AG08396 (cell line): ENCODE results near the gene CBFA2T2.

Experiments
- DNase-seq: peaks from one replicate; pipeline ENCODE4 v3.0.0; 2012; ENCODE audit warnings: low spot score, mixed read lengths

CBFA2T2 gene

GRCh38 chr20:33653218-33653899 is 163.5 kb downstream of the CBFA2T2 start:
- peak; percentile 81 for DNase-seq

- DNase-seq, result no peak
Observed at GRCh38 chr20:33653900-33654596, 164.2 kb downstream of the CBFA2T2 start.

DNA sequence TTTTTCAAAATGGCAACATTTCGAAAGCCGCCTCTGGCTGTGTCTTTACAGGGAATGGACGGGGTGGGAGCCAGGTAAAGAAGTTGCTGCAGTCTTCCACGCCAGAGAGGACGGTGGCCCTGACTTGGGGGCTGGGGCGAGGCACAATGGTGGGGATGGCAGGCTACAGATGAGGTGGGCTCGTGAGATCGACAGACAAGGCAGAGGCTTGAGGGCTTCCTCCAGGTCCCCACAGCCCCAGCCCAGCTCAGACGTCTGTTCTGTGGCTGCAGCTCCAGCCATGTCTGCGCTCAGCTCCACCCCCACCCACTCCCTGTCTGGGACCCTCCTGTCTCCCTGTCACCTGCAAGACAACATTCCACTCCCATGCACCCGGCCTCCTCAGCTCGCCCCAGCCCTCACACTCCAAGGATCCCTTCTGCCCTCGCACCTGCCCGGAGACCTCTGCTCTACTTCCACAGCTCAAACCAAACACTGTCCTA is 164.8 kb downstream of the CBFA2T2 start:
- DNase-seq, result no peak

GRCh38 chr20:33655164-33655563 is 165.3 kb downstream of the CBFA2T2 start:
- no peak for DNase-seq

- no peak for DNase-seq
Observed at GRCh38 chr20:33656010-33656782, 166.3 kb downstream of the CBFA2T2 start.

DNA sequence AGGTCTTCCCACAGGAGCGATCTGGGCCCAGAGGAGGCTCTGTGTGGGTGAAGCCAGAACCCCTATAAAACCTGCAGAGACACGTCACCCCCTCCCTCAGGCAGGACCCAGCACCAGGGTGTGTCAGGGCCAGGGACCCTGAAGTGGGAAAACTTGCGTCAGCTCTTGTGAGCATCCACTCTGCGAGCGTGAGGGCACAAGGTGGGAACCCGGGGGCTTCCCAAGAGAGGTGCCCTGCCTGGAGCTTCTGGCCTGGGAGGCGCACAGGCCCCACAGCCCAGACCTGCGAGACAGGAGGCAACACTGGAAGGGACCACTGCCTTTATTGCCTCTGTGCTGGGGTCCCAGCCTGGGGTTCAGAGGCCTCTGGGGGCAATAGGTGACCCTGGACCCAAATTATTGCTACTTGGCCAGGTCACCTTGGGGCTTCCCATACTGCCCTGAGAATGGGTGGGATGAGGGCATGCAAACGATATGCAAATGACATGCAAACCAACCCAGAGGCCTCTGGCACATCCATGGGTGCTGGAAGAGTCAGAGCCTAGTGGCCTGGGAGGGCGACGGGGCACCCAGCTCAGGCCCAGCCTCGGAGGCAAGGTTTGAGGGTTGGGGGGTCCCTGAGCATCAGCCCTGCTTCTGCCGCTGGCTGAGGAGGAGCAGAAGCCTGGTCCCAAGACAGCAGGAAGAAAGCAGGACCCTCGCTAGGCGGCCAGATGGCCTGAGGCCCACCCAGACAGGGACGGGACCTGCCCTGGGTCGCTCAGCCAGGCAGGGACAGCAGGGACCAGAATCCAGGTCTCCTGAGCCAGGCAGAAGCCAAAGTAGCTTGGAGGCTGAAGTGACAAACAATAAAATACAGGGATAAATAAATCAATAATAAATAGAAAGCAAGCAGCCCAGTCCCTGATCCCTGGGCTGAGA is 167.1 kb downstream of the CBFA2T2 start:
- DNase-seq, result no peak

GRCh38 chr20:33657704-33658095 is 167.8 kb downstream of the CBFA2T2 start:
- DNase-seq, result no peak

- no peak for DNase-seq
Observed at GRCh38 chr20:33658510-33658909, 168.6 kb downstream of the CBFA2T2 start.

DNA sequence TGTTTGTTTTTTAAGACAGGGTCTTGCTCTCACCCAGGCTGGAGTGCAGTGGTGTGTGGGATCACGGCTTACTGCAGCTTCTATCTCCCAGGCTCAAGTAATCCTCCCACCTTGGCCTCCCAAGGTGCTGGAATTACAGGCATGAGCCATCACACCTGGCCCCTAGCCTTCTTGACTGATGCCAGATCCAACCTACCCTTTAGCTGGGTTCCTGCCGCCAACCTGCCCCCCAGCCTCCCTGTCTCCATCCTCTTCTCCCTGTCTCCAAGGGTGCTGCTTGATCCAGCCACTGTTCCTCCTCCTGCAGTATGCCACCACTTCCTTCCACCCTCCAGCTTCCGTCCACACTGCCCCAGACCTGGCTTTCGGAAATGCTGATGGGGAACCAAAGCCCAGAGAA is 169.0 kb downstream of the CBFA2T2 start:
- no peak for DNase-seq

- no peak for DNase-seq
Observed at GRCh38 chr20:33659341-33660034, 169.6 kb downstream of the CBFA2T2 start.

DNA sequence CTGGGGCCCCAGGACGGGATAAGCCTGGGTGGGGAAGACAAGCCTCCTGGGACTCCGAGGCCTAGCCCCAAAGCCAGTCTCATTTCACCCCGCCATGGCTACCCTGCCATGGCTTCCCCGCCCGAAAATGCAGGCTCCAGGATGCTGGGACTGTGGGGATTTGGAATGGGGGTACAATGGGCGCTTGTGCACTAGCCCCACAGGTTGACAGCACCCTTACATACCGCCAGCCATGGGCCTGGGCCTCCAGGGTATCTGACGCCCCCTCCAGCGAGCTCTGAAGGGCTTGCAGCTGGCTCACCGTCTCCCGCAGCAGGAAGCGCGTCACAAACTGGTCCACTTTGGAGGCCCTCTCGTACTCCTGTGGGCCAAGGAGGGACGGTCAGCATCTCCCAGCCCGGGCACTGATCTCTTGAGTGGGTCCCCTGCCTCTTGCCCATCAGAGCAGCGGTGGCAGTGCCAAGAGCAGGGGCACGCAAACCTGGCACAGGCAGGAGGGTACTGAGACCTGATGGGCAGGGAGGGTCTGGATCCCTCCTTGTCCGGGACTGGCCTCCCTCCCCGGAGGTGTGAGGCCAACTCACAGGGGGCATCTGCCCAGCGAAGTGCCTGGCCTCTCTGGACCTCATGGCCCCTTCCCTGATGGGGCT is 170.3 kb downstream of the CBFA2T2 start:
- no peak for DNase-seq

DNA sequence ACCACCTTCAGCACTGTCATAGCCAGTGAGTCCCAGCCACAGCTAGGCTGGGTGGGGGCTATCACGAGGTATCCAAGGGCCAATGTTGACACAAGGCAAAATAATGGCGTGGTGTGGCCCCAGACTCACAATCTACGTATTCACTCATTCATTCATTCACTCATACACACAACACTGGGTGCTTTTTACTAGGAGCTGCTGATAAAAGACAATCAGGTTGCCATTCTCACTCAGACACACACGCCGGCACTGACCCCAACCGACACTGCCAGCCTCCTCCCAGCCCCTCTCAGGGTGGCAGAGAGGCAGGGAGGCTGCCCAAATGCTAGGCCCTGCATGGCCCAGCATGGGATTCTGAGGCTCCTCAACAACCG is 170.8 kb downstream of the CBFA2T2 start:
- DNase-seq, result no peak

GRCh38 chr20:33662172-33662571 is 172.3 kb downstream of the CBFA2T2 start, which contains the start of gene C20orf144:
TSS of gene C20orf144 (plus strand) at chr20:33662327. CDS start at chr20:33662346, 19 bp downstream.
- DNase-seq, result no peak

DNA sequence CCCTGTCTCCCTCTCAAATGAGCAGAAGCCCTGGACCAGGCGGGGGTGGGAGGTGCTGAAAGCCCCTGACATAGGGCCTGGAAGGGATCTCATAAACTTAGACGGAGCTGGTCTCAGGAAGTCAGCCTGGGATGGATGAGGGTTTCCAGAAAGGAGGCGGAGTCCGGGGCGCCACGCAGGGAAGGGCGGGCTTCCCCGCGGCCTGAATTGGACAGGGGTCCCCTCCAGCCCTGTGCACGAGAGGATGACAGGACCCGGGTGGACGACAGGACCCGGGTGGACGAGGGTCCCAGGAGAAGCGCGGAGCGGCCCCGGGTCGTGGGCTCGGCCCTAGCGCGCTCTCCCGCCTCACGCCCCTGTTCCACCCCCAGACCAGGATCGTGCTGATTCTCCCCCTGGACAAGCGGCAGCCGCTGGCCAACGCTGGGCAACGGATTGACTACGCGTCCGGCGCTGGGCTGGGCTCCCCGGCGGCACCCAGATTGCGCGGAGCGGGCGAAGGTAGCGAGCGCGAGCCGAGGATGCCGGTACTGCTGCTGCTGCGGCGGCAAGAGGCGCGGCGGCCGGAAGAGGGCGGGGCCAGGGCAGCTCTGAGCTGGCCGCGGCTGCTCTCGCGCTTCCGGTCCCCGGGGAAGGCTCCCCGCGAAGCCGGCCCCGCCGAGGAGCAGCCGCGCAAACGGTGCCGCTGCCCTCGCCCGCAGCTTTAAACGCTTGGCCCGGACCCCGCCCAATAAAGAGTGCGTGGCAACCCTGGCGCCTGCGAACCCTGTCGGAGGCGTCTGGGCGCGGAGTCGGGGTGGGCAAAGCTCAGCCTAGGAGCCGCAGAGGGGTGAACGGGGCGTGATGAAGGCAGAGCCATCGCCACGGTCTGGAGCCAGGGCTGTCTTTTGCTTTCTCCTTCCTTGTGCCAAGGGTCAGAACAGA is 173.5 kb downstream of the CBFA2T2 start:
- peak; percentile 92 for DNase-seq

- DNase-seq, result no peak
Observed at GRCh38 chr20:33664085-33664761, 174.3 kb downstream of the CBFA2T2 start.

DNA sequence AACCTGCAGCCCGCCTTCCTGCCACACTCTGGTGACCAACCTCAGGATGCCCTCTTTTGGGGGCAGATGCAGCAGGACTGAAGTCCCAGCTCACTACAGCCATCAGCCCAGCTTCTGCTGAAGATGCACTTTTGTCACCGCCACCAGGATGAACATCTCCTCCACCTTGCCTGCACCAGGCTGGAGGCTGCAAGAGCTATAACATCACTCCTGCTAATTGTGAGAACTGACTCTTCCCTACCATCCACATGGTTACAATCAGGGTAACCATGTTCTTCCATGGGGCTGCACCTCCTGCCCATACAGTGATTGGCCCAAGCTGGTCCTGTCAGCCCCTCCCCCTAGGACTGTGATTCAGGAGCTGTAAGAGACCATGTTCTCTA is 174.9 kb downstream of the CBFA2T2 start:
- DNase-seq, result no peak

GRCh38 chr20:33666293-33667244 is 176.7 kb downstream of the CBFA2T2 start, which contains the start of gene ACTL10:
TSS of gene ACTL10 (plus strand) at chr20:33666943. CDS start at chr20:33667498, 555 bp downstream.
- peak; percentile 98 for DNase-seq
